GM18511 (cell line): ENCODE data around the gene TRH.

ENCODE experiments used
- ATAC-seq: cut with Tn5 transposase; IDR thresholded peaks from one replicate; pipeline ENCODE4 v1.9.1; 2021; ENCODE audit warnings: mild to moderate bottlenecking, moderate library complexity; ENCODE audit not compliant: unreplicated experiment

The TRH gene

GRCh38 chr3:129974564-129974832 lies at the start of gene TRH:
TSS of gene TRH (plus strand) at chr3:129974720. CDS start at chr3:129975817, 1,097 bp downstream.
- ATAC-seq: no peak

GRCh38 chr3:129927072-129927471 lies 47.4 kb upstream of the TRH start:
- ATAC-seq: no peak

- ATAC-seq: no peak
Observed at GRCh38 chr3:129929383-129929782, 45.1 kb upstream of the TRH start.

GRCh38 chr3:129933471-129933870 lies 41.0 kb upstream of the TRH start:
- no peak for ATAC-seq

GRCh38 chr3:129934234-129935123 lies 40.0 kb upstream of the TRH start:
- no peak for ATAC-seq

- ATAC-seq: no peak
Observed at GRCh38 chr3:129936757-129937156, 37.8 kb upstream of the TRH start.

- no peak for ATAC-seq
Observed at GRCh38 chr3:129937717-129938116, 36.8 kb upstream of the TRH start.

- ATAC-seq: no peak
Observed at GRCh38 chr3:129938140-129938930, 36.2 kb upstream of the TRH start.

- ATAC-seq: no peak
Observed at GRCh38 chr3:129940086-129940485, 34.4 kb upstream of the TRH start.

GRCh38 chr3:129942296-129942695 lies 32.2 kb upstream of the TRH start:
- no peak for ATAC-seq

GRCh38 chr3:129943020-129943419 lies 31.5 kb upstream of the TRH start:
- ATAC-seq: no peak

GRCh38 chr3:129944709-129945108 lies 29.8 kb upstream of the TRH start:
- ATAC-seq: no peak

GRCh38 chr3:129947538-129948240 lies 26.8 kb upstream of the TRH start:
- ATAC-seq: no peak

- ATAC-seq: no peak
Observed at GRCh38 chr3:129950318-129951046, 24.0 kb upstream of the TRH start.

GRCh38 chr3:129952556-129953355 lies 21.8 kb upstream of the TRH start:
- no peak for ATAC-seq

GRCh38 chr3:129953621-129954020 lies 20.9 kb upstream of the TRH start:
- ATAC-seq: no peak

- no peak for ATAC-seq
Observed at GRCh38 chr3:129954514-129954913, 20.0 kb upstream of the TRH start.

- ATAC-seq: no peak
Observed at GRCh38 chr3:129956936-129957335, 17.6 kb upstream of the TRH start.

GRCh38 chr3:129958755-129959154 lies 15.8 kb upstream of the TRH start:
- no peak for ATAC-seq

GRCh38 chr3:129961141-129961541 lies 13.4 kb upstream of the TRH start:
- no peak for ATAC-seq
